Keratinocyte (primary cell): ENCODE results near the gene COA7.

Experiments
- CTCF ChIP-seq, 3 experiments: IDR thresholded peaks in 1 of 3; conservative IDR thresholded peaks in 1 of 3; optimal IDR thresholded peaks in 1 of 3; 2 replicates in 2 of 3; 3 replicates in 1 of 3; pipeline versions ENCODE3 to v1.5.1; 2011; ENCODE audit warnings: low read length in 3 of 3, mild to moderate bottlenecking in 3 of 3, moderate library complexity in 2 of 3, control low read depth in 1 of 3, inconsistent platforms in 1 of 3; ENCODE audit not compliant: insufficient read depth in 2 of 3; ENCODE audit errors: extremely low read depth in 1 of 3
- EZH2 ChIP-seq: IDR thresholded peaks from one replicate; pipeline ENCODE4 v1.6.1; 2012; ENCODE audit warnings: inconsistent platforms, mild to moderate bottlenecking, low read length, moderate library complexity

- TF ChIP-seq CTCF (optimal IDR thresholded peaks at IDR 0.05 in 1 of 3, IDR thresholded peaks at IDR 0.05 in 1 of 3, conservative IDR thresholded peaks at IDR 0.05 in 1 of 3; ENCODE audit: extremely low read depth in 1 of 3, insufficient read depth in 2 of 3, low read length in 3 of 3) (no peak), EZH2 (no peak)
These were observed 14.7 kb downstream of the COA7 start for GRCh38 chr1:52683367-52683940.
